GM10248 (cell line): Measurements from ENCODE around the gene FOXR1.
"Not testable (repeated sequence)": the region's sequence is repeated elsewhere in the genome, so short reads cannot be mapped to it uniquely, and the experiment has no call there.

Source experiments
- CTCF ChIA-PET: fragments of 300-600 bp; sonication (Branson Sonifier 250); formaldehyde crosslinking; extraction: SDS; loops from one replicate; lab custom pipeline; 2021; ENCODE audit warnings: antibody characterized with exemption; lab: Yijun Ruan, JAX
- POLR2A ChIA-PET: fragments of 350-650 bp; sonication (Branson Sonifier 250); formaldehyde crosslinking; extraction: SDS; loops from one replicate; lab custom pipeline; 2020; ENCODE audit warnings: antibody characterized with exemption; lab: Yijun Ruan, JAX
- DNase-seq: peaks from one replicate; pipeline ENCODE4 v3.0.0; 2012; ENCODE audit errors: extremely low spot score
- CTCF ChIP-seq: IDR thresholded peaks from 2 replicates; pipeline ENCODE4 v1.5.1; 2012; ENCODE audit warnings: mild to moderate bottlenecking, low read depth; ENCODE audit errors: extremely low read depth, missing control alignments, control extremely low read depth

Gene FOXR1

GRCh38 chr11:119016216-119017009 is 44.9 kb downstream of the FOXR1 start:
- CTCF ChIA-PET, result interaction anchor here (0.8 to 2.0 kb wide), 4 partner anchors 9 to 307 kb away, joined by 3 to 5 read pairs (median 4); no protein-coding TSS in a partner anchor
- TF ChIP-seq CTCF, result no peak
- POLR2A ChIA-PET, result interaction anchor here (0.7 kb wide), 1 partner anchor 111 kb away, joined by 7 read pairs; no protein-coding TSS in a partner anchor
- no peak for DNase-seq

- POLR2A ChIA-PET, DNase-seq: not testable (repeated sequence)
- CTCF ChIA-PET, result interaction anchor here (1.0 kb wide), 1 partner anchor 17 kb away, joined by 3 read pairs; no protein-coding TSS in a partner anchor
These were observed 45.8 kb downstream of the FOXR1 start for GRCh38 chr11:119017377-119017776.

GRCh38 chr11:119018074-119018938 is 46.7 kb downstream of the FOXR1 start, which contains the start of the genes RPS25 and TRAPPC4:
RPS25 (minus strand) TSS chr11:119018343; CDS start chr11:119018284, 59 bp downstream.
TRAPPC4 (plus strand) TSS chr11:119018766; CDS start chr11:119018796, 30 bp downstream.
- no peak for TF ChIP-seq CTCF
- ChIA-PET CTCF (interaction anchor here (1.0 to 2.1 kb wide), 4 partner anchors 10 to 20 kb away, joined by 3 to 6 read pairs (median 4); partner anchors contain the start of gene CENATAC), POLR2A (interaction anchor here (0.7 to 1.7 kb wide), 6 partner anchors 12 to 76 kb away, joined by 3 to 6 read pairs (median 4); no protein-coding TSS in a partner anchor)
- peak; percentile 95 for DNase-seq

- POLR2A ChIA-PET, result interaction anchor here (1.7 kb wide), 1 partner anchor 35 kb away, joined by 6 read pairs; no protein-coding TSS in a partner anchor
- DNase-seq, result no peak
- CTCF ChIA-PET, result interaction anchor here (1.0 to 2.1 kb wide), 3 partner anchors 8 to 11 kb away, joined by 3 to 6 read pairs (median 3); no protein-coding TSS in a partner anchor
- TF ChIP-seq CTCF, result no peak
These were observed 48.4 kb downstream of the FOXR1 start for GRCh38 chr11:119019996-119020395.

- ChIA-PET CTCF (interaction anchor here (1.0 kb wide), 1 partner anchor 9 kb away, joined by 3 read pairs; the partner anchor contains the start of gene SLC37A4), POLR2A (no interaction called here)
- TF ChIP-seq CTCF, result no peak
These were observed 50.1 kb downstream of the FOXR1 start for GRCh38 chr11:119021631-119022030.

GRCh38 chr11:119023741-119024140 is 52.2 kb downstream of the FOXR1 start:
- CTCF ChIA-PET, result interaction anchor here (0.7 to 1.9 kb wide), 5 partner anchors 24 to 314 kb away, joined by 3 to 4 read pairs (median 3); no protein-coding TSS in a partner anchor
- no peak for TF ChIP-seq CTCF
- no peak for DNase-seq
- POLR2A ChIA-PET, result no interaction called here

More at GRCh38 chr11:119021631-119022030, 50.1 kb downstream of the FOXR1 start:
- DNase-seq, result no peak
